ENCODE measurements around the gene EBF3.

- TF ChIP-seq POLR2AphosphoS5 (IDR thresholded peaks at IDR 0.05) (no peak), CTCF (IDR thresholded peaks at IDR 0.05) (no peak)
Observed at GRCh38 chr10:130010653-130011052, 46.6 kb upstream of the EBF3 start.
